Measurements from ENCODE around the gene MTRF1.

Gene MTRF1

GRCh38 chr13:41222259-41222852 is 41.0 kb downstream of the MTRF1 start:
- DNase-seq, result peak; percentile 80

DNA sequence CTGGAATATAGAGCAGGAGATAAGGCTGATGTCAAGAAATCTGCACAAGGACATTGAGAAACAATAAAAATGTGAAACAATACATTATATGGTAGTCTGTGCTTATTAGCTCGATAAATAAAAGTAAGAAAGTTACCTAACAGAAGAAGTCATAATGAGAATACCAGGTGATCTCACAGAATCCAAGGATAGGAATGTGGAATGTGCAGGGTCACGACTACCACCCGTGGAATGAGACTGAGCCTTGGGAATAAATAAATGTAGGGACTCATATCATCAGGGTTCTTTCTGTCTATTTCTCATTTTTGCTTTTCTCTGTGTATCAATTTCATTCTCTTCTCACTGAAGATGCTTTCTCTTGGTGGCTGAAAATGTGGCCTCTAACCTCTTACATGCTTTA is 43.0 kb downstream of the MTRF1 start:
- DNase-seq, result no peak

GRCh38 chr13:41216160-41216559 is 47.2 kb downstream of the MTRF1 start:
- DNase-seq, result no peak

DNA sequence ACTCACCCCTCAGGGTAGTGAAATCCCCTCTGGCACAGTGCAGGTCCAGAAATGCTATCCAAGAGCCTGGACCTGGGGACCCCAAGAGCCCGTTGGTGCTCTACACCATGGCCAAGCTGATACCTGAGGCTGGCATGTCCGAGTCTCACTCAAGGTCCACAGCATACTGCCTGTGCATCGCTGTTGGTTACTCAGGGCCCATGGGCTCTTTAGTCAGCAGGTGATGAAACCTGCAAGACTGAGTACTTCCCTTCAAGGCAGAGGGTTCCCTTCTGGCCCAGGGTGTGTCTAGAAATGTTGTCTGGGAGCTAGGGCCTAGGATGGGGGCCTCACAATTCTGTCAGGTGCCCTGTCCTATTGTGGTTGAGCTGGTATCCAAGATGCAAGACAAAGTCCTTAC is 49.5 kb downstream of the MTRF1 start:
- DNase-seq, result no peak

- DNase-seq, result no peak
Measured at GRCh38 chr13:41213316-41213715, 50.1 kb downstream of the MTRF1 start.

GRCh38 chr13:41212881-41213280 is 50.5 kb downstream of the MTRF1 start:
- no peak for DNase-seq

DNA sequence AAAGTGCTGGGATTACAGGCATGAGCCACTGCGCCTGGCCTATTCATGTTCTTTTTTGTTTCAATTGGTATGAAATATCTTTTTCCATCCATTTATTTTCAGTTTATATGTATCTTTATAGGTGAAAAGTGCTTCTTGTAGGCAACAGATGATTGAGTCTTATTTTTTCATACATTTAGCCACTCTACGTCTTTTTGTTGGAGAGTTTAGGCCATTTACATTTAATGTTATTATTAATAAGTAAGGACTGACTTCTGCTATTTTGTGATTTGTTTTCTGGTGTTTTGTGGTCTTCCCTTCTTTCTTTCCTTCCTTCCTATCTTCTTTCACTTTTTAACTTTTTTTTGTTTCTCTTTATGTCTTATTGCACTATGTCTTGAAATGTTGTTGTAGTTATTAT is 52.3 kb downstream of the MTRF1 start:
- no peak for DNase-seq

GRCh38 chr13:41206467-41206866 is 56.9 kb downstream of the MTRF1 start:
- DNase-seq, result no peak

GRCh38 chr13:41203810-41204209 is 59.6 kb downstream of the MTRF1 start:
- DNase-seq, result no peak

DNA sequence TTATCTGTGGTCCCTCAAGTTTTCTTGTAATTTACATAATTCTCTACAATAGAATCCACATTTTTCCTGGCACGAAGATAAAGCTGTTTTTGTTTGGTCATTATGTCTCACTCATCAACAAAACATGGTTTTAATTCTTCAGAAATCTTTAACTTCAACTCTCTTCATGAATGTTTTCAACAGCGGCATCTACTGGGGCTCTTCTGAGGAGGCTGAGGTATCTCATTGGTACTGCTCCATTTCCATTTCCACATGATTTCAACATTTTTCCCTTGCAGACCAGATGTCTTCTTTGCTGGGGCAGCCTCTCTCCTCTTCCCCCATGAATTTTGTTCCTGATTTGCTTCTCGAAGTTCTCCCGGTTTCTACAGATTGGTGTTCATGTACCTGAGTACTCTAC is 63.2 kb downstream of the MTRF1 start:
- DNase-seq, result no peak

- no peak for DNase-seq
Measured at GRCh38 chr13:41199526-41199925, 63.9 kb downstream of the MTRF1 start.

DNA sequence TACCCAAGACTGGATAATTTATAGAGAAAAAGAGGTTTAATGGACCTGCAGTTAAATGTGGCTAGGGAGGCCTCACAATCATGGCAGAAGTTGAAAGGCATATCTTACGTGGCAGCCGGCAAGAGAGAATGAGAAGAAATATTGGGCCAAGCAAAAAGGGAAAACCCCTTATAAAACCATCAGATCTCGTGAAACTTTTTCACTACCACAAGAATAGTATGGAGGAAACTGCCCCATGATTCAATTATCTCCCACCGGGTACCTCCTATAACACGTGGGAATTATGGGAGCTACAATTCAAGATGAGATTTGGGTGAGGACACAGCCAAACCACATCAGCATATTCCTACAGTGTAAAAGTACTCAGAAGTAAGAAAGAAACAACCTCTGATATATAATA is 64.3 kb downstream of the MTRF1 start:
- DNase-seq, result no peak

GRCh38 chr13:41196620-41197019 is 66.8 kb downstream of the MTRF1 start:
- DNase-seq, result peak; percentile 65

DNA sequence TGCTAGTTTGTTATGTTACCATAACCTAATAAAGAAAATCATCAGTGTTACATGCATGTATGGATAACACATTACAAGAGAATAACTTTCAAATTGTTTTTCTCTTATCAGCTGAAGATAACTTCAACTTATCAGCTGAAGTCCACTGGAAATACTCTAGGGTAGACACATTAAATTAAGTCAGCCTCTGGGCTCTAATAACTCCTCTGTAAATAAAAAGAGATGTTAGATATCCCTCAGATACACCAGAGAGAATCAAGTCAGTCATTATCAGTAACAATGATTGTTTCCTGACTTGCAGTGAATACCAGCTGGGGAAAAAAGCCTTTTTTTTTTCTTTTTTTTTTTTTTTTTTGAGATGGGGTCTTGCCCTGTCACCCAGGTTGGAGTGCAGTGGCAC is 67.4 kb downstream of the MTRF1 start:
- DNase-seq, result no peak

DNA sequence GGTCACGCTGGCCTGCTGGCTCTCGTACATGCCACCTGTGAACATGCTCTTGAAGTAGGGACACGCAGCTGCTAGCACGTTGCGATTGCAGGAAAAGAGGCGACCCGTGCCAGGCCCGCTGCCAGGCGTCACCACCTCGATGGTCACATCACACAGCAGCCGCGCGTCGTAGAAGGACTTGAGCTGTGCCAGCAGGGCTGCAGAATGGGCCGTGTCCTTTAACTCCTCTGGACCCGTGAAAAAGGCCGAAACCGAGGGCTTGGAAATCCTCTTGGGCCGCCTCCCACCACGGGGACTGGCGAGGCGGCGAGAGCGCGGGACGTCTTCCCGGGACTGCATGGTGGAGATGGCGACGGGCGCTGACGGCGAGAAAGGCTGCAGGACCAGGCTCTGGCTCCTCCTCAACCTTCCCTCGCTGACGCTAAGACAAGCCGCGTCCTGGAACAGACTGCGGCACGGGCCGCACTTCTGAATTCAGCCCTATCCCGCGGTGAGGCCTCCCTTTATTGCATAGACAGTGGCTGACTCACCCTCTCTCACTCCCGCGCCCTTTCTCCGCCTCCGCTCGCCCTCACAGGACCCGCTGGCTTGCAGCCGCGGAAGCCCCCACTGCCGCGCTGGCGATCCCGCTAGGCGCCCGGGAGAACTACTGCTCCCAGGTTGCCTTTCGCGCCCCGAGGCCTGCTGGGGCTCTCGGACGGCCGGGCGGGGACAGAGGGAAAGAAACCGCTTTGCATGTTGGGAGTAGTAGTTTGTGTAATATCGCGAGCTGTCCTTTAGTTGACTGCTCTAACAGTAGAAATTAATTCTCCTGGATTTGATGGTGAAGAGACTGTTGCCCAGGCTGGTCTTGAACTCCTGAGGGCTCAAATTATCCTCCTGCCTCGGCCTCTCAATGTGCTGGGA is 69.2 kb downstream of the MTRF1 start, which contains the start of gene KBTBD7:
Gene KBTBD7 (minus strand): TSS at position 651 of the 906 bp plus-strand sequence. CDS start 312 bp downstream, at position 339.
- DNase-seq, result peak; percentile 96

GRCh38 chr13:41193469-41193868 is 69.9 kb downstream of the MTRF1 start:
- DNase-seq, result no peak

DNA sequence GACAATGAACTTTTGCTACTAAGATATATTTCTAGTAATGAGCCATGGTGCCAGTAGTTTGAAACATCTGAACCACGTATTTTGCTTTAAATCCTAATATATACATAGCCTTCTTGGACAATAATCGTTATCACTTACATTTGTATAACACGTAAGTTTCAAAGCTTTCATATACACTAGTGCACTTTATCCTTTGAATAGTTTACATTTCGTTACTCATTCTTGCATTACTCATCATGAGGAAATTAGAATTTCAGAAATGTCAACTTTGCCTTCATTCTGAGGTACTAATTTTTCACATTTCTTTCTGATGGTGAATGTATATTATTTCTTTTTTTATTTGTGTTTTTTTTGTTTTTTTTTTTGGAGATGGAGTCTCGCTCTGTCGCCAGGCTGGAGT is 74.8 kb downstream of the MTRF1 start:
- no peak for DNase-seq

GRCh38 chr13:41186481-41186880 is 76.9 kb downstream of the MTRF1 start:
- no peak for DNase-seq

DNA sequence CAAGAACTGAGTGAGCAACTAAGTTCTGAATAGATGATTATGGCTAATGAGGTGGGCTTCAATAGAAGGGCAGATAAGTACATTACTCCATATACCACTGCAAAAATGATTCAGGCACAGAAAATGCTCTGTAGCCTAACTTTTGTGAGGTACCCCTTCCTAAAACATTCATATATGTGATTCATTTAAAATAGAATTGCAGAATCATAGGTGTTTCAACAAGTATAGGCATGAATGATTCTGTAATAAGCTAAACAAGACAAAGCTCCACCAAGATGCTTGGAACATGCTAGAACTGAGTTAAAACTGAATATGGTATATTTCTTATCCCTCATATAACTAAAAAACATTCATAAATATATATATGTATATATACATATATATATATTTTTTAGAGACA is 81.1 kb downstream of the MTRF1 start:
- DNase-seq, result no peak

GRCh38 chr13:41179593-41180250 is 83.7 kb downstream of the MTRF1 start:
- peak; percentile 14 for DNase-seq

GRCh38 chr13:41178040-41178439 is 85.3 kb downstream of the MTRF1 start:
- no peak for DNase-seq

DNA sequence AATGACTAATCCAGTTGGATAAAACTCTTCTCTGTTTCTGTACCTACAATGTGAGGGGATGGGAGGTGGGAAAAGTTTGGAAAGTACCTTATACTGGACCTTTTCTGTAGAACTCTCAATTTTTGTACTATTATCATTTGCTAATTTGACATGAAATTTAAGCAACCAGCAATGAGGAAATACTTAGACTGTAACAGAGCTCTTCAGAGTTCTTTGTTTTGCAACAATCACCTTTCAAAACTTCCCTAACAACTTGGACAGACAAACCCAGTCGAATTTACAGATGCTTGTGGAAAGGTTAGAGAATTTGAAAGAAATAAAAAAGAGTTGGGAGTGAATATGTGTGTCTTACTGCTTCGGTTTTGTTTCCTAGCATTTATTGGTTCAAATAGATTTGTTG is 85.8 kb downstream of the MTRF1 start:
- no peak for DNase-seq

- peak; percentile 4 for DNase-seq
Measured at GRCh38 chr13:41175576-41175975, 87.8 kb downstream of the MTRF1 start.

Measured in OCI-M1 (cell line).